HG03520 (cell line): ENCODE data around the gene ADGRD1.
"Not testable (repeated sequence)": the region's sequence is repeated elsewhere in the genome, so short reads cannot be mapped to it uniquely, and the experiment has no call there.

Source experiments
- ATAC-seq: cut with Tn5 transposase; IDR thresholded peaks from one replicate; pipeline ENCODE4 v1.9.1; 2021; ENCODE audit warnings: mild to moderate bottlenecking, moderate library complexity; ENCODE audit not compliant: unreplicated experiment

Gene ADGRD1

GRCh38 chr12:131113568-131114270 is 160.0 kb downstream of the ADGRD1 start:
- ATAC-seq: no peak

- ATAC-seq: no peak
Observed at GRCh38 chr12:131114271-131114670, 160.6 kb downstream of the ADGRD1 start.

- no peak for ATAC-seq
Observed at GRCh38 chr12:131114942-131115584, 161.4 kb downstream of the ADGRD1 start.

- ATAC-seq: no peak
Observed at GRCh38 chr12:131115766-131116467, 162.2 kb downstream of the ADGRD1 start.

- no peak for ATAC-seq
Observed at GRCh38 chr12:131116468-131117117, 162.9 kb downstream of the ADGRD1 start.

GRCh38 chr12:131117438-131118245 is 163.9 kb downstream of the ADGRD1 start:
- no peak for ATAC-seq

- no peak for ATAC-seq
Observed at GRCh38 chr12:131118371-131118770, 164.7 kb downstream of the ADGRD1 start.

- ATAC-seq: not testable (repeated sequence)
Observed at GRCh38 chr12:131119345-131119744, 165.6 kb downstream of the ADGRD1 start.

GRCh38 chr12:131119936-131120335 is 166.2 kb downstream of the ADGRD1 start:
- ATAC-seq: no peak

GRCh38 chr12:131120831-131121271 is 167.1 kb downstream of the ADGRD1 start:
- ATAC-seq: no peak

- ATAC-seq: no peak
Observed at GRCh38 chr12:131121705-131122405, 168.1 kb downstream of the ADGRD1 start.

GRCh38 chr12:131122631-131123030 is 168.9 kb downstream of the ADGRD1 start:
- ATAC-seq: no peak

- ATAC-seq: no peak
Observed at GRCh38 chr12:131123817-131124216, 170.1 kb downstream of the ADGRD1 start.

- ATAC-seq: no peak
Observed at GRCh38 chr12:131124487-131125280, 171.0 kb downstream of the ADGRD1 start.

GRCh38 chr12:131126662-131127173 is 173.0 kb downstream of the ADGRD1 start:
- no peak for ATAC-seq

- no peak for ATAC-seq
Observed at GRCh38 chr12:131128556-131128955, 174.8 kb downstream of the ADGRD1 start.

- ATAC-seq: not testable (repeated sequence)
Observed at GRCh38 chr12:131128966-131129619, 175.4 kb downstream of the ADGRD1 start.

GRCh38 chr12:131129839-131130238 is 176.1 kb downstream of the ADGRD1 start:
- ATAC-seq: no peak
